LNCAP (cell line): ENCODE data around the gene FUT1.

Experiments used
- TF ChIP-seq, protein P1 (sequence below): fragments of 450-650 bp; IDR thresholded peaks from 2 replicates; pipeline ENCODE4 v1.5.1; 2017; ENCODE audit warnings: mild to moderate bottlenecking

Gene FUT1

DNA sequence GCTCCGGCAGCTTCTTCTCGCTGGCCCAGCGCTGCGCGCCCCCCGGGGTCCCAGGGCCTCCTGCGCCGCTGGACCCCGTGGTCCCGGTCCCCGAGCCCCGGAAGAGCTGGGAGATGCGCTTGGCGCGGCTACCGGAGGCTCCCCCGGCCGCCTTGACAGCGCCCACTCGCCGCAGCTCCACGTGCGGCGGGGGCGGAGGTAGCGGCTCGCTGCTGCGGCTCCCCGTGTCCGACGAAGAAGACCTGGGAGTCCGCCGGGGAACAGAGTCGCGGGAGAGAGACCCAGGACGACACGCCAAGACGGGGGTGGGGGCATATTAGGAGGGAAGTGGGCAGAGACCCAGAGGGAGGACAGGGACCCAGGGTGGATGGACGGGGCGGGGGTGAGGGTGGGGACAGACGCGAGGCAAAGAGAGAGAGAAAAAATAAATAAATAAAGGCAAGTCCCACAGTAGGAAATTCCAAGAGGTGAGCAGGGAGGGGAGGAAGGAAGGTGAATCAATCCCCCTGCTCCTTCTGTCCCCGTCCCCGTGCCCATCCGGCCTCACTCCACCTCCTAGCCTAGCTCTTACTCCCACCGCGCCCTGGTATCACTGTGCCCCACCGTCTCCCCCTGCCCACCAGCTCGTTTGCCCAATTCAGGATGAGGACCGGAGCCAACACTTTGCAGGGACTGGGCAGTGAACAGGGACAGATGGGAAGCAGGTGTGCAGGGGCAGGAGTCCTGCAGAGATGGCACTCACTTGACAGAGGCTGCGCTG is 12.9 kb downstream of the FUT1 start:
- TF ChIP-seq, protein P1, sequence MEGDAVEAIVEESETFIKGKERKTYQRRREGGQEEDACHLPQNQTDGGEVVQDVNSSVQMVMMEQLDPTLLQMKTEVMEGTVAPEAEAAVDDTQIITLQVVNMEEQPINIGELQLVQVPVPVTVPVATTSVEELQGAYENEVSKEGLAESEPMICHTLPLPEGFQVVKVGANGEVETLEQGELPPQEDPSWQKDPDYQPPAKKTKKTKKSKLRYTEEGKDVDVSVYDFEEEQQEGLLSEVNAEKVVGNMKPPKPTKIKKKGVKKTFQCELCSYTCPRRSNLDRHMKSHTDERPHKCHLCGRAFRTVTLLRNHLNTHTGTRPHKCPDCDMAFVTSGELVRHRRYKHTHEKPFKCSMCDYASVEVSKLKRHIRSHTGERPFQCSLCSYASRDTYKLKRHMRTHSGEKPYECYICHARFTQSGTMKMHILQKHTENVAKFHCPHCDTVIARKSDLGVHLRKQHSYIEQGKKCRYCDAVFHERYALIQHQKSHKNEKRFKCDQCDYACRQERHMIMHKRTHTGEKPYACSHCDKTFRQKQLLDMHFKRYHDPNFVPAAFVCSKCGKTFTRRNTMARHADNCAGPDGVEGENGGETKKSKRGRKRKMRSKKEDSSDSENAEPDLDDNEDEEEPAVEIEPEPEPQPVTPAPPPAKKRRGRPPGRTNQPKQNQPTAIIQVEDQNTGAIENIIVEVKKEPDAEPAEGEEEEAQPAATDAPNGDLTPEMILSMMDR: no peak

DNA sequence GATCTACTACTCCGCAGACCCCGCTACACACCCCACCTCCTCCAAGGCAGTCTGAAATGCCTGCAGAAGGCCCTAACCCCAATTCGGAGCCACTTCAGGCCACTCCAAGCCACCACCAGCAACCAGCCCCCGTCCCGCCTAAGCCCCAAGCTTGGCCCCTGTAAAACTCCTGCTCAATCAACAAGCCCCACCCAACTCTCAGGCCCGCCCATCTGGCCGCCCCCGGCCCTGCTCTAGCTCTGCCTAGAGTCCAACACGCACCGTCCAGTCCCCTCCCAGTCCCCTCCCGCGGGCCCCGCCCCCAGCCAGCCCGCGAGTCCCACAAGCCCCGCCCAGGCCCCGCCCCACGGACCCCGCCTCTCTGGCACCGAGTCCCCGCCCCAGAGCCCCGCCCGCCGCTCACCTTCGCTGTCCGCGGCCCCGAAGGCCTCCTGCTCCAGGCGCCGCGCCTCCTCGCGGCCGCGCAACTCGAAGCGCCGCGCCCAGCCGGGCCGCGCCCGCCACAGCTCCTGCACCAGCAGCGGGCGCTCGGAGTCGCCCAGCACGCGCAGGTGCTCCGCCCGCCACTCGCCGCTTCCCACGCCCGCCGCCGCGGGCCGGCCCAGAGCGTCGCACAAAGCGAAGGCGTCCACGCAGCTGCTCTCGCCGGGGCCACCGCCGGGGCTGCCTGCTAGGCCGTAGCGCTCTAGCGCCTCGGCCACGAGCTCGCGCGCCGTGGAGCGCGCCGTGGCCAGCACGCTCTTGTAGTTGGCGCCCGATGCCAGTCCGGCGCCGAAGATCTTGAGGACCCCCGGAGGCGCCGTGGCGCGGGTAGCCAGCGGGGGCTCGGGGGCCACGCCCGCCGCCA is 13.7 kb downstream of the FUT1 start:
- TF ChIP-seq, protein P1: peak; percentile 47

DNA sequence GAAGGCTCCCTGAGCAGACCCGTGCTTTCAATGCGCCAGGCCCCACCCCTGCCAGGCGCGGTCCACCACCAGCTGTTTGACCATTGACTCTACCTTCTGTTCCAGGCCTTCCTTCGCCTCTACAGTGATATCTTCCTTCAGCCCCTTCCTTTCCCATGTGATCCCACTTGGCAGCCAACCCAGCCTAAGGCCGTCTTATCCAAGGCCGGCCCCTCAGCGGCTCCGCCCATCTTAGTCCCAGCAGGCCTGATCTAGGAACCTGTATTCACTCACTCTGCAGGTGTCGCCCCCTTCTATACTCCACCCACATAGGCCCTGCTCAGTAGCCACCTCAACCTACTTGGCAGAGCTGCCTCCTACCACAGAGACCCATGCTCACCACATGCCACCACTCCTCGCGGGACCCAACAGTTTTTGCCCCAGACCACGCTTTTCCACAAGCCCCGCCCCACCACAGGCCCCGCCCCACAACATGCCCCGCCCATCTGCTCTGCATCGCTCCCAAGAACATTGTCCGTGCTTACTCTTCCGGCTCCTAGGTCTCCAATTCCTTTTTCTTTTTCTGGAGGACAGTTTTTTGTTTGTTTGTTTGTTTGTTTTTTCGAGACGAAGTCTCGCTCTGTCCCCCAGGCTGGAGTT is 15.0 kb downstream of the FUT1 start:
- TF ChIP-seq, protein P1: no peak

DNA sequence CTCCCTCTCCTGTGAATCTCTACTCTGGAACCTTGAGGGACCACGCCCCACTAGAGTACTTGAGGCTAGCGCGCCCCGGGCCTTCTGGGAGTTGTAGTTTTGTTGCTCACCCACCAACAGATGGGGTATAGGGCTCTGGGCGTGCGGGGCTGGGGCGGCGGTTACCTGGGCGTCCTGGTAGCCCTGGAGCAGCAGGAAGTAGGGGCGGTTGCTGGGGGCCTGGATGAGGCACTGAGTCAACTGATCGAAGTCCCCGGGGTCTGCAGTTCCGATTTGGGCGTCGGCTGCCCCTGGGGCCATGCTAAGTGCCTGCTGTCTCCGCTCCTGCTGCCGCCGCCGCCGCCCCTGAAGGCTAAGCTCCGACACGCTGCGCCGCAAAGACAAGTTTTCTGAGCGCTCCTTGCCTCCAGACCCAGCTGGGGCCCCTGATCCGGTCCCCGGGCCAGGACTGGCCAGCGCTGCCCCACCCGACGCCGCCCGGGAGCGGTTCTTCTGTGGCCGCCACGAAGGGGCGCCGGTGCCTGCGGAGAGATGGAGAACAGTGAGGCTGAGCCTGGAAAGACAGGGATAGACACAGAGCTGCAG is 17.3 kb downstream of the FUT1 start:
- TF ChIP-seq, protein P1: no peak

DNA sequence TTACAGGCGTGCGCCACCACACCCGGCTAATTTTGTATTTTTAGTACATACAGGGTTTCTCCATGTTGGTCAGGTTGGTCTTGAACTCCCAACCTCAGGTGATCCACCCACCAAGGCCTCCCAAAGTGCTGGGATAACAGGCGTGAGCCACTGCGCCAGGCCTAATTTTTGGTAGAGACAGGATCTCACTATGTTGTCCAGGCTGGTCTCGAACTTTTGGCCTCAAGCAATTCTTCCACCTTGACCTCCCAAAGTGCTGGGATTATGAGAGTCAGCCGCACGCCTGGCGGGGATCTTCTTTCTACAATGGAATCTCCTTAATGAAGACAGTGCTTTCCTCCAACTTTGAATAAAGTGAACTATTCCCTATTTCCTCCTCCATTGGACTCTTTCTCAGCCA is 17.8 kb downstream of the FUT1 start:
- TF ChIP-seq, protein P1: no peak

DNA sequence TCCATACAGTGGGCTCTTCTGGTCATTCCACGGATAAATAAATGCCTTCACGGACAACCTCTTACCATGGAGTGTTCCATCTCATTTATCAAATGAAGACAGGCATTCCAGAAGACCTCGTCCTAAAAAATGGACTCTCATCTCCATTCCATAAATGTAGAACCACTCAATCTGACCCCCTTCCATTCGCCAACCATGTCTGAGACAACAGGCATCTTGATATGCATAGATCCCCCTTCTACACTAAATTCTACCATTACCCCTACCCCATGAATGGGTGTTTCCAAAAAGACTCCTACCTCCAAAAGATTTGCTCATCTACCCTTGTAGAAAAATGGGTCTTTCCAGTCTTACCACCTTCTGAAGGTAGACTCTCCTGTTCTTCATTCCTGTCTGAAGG is 21.0 kb downstream of the FUT1 start:
- TF ChIP-seq, protein P1: no peak

DNA sequence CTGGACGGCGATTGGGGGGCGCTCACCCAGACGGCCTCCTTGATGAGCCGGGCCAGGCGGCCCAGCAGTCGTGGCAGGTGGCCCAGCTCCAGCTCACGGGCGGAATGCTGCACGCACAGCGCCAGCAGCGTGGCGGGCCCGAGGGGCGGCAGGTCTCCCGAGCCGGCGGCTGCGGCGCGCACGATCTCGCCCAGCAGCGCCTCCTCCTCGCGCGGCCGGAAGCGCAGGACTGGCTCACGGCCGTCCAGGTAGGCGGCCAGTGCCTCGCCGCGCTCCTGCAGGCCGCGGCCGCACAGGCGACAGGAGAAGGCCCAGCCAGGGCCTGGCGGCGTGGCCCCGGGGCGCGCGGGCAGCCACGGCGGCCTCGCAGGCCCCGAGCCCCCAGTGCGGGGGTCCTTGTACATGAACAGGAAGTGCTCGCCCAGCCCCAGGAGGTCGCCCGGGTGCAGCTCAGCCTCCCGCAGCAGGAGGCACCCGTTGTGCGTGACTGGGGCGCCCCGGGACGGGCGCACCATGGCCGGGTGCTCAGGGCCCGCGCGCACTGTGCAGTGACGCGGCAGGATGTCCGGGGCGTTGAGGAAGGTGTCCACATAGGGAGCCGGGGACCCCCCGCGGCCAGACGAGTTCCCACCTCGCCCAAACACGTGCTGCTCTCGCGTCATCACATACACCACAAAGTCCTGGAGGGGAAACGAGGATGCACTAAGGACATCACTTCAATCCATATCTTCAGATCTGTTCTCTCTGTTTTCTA is 23.4 kb downstream of the FUT1 start:
- TF ChIP-seq, protein P1: no peak
